GM18520 (cell line): Measurements from ENCODE around the gene NFATC2.
A peak's percentile ranks its signal among the peaks of the same experiment; 100 is the strongest.

Experiments used
- ATAC-seq: cut with Tn5 transposase; IDR thresholded peaks from one replicate; pipeline ENCODE4 v1.9.1; 2021; ENCODE audit not compliant: unreplicated experiment

NFATC2 gene

DNA sequence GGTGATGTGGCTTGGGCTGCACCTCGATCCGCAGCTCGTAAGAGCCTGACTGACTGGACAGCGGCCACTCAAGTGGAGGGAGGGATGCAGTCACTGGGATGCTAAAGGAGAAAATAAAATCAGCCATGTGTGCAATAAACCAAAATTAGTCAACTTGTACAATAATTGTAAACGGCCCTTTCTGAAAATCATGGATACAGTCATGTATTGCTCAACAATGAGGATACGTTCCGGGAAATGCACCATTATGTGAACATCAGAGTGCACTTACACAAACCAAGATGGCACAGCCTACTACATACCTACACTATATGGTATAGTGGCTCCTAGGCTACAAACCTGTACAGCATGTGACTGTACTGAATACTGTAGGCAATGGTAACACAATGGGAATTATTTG is 25.7 kb downstream of the NFATC2 start:
- no peak for ATAC-seq

DNA sequence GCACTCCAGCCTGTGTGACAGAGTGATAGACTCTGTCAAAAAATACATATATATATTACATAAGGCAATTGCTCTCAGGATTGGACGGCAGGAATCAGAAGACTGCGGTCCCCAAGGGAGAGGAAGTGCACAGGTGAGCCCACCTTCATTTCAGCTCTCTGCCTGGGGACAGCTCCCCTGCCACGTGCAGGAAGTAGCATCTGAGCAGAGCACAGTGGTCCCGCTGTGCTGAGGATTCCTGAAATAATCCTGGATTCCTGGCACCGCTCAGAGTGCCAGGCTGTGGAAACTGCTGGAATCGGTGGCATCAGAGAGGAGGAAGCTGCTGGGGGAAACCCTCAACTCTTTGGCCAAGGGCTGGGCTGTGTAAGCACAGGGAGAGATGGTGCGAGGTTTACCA is 27.7 kb downstream of the NFATC2 start:
- ATAC-seq, result no peak

DNA sequence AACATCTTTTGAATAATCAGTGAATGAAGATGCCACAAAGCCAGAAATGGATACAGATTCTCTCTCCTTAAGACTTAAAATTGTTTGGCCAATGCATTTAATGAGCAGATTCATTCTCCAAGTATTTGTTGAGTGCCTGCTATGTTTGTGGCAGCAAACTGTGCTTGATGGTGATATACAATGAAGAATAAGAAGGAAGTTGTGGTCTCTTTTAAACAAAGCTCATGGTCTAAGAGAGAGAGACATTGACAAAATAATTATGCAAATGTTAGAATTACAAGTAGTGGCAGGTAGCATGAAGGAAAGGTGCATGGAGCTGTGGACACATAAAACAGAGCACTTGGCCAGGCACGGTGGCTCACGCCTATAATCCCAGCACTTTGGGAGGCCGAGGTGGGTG is 28.3 kb downstream of the NFATC2 start:
- ATAC-seq, result no peak

GRCh38 chr20:51513545-51513944 is 29.0 kb downstream of the NFATC2 start:
- ATAC-seq, result no peak

DNA sequence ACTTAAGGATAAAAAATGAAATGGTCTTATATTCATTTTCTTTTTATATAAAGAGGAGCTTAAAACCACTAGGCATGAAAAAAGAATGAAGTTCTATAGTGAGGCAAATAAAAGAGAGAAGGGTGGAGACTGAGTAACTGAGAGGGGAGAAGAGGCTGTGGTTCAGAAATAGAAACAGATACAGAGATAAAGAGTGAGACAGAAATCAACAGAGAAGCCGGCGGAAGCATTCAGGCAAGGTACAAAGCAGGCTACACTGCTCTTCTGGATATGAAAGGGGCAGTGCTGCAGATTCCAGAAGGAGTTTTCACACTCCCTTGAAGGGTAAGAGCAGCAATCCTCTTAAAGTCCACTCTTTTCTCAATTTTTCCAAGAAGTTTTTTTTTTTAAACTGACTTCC is 29.9 kb downstream of the NFATC2 start:
- ATAC-seq, result no peak

DNA sequence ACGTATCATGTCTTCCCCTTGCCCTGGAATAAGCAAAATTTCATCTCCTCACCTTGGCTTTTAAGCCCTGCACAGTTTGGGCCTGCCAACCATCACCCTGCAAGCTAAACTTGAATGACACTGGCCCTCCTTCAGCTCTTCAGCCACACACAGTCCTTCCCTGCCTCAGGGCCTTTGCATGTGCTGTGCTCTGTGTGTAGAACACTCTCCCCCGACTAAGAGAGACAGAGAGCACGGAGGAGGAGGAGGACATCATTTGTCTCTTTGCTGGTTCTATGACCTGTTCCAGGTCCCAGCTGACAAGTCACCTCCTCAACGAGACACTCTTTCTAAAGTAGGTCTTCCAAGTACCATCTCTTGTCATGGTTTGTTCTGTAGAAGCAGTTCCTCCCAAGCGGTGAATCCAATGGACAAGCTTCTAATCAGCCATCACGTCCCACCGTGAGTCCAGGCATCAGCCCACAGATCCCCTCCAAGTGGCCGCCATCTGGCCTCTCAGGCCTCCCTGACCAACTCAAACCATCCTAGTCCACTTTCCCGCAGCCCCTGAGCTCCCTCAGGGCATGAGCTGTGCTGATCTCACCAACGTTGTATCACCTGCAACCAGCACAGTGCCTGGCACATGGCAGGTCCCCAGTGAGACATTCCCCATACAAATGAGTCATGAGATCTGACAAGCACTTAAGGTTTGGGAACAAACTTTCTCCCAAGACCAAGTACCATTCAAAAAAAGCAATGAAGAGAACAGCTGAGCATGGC is 30.5 kb downstream of the NFATC2 start:
- ATAC-seq, result no peak

- ATAC-seq, result no peak
Observed at GRCh38 chr20:51510936-51511605, 31.4 kb downstream of the NFATC2 start.

GRCh38 chr20:51510169-51510568 is 32.4 kb downstream of the NFATC2 start:
- no peak for ATAC-seq

DNA sequence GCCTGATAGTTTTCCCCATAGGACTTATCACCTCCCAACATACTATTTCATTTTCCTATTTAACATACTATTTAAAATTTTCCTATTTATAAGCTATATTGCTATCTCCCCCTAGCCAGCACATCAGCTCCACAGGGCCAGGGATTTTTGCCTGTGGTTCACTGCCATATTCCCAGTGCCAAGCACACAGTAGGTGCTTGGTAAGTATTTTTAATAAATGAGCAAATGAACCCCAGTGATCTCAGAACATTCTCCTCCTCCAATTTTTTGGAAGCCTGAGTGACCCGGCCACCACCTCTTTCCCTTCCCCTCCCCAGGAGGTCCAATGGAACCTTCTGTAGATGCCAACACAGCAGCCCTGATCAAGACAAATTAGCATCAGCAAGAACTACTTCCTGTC is 33.3 kb downstream of the NFATC2 start:
- ATAC-seq, result no peak

DNA sequence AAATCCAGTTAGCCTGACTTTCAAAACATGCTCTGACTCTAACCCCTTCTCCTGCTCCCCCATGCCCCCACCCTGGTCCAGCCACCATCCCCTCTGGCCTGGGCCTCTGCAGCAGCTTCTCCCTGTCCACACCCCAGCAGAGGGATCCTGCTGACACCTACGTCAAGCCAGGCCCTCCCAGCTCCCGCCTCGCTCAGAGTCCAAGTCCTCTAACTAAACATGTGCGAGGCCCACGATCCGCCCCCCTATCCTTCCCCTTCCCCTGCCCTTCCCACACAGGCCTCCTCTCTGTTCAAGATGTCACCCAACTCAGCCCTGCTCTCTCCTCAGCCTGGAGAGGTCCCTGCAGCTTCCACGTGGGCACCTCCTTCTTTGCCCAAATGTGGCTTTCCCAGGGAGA is 33.7 kb downstream of the NFATC2 start:
- ATAC-seq, result no peak

DNA sequence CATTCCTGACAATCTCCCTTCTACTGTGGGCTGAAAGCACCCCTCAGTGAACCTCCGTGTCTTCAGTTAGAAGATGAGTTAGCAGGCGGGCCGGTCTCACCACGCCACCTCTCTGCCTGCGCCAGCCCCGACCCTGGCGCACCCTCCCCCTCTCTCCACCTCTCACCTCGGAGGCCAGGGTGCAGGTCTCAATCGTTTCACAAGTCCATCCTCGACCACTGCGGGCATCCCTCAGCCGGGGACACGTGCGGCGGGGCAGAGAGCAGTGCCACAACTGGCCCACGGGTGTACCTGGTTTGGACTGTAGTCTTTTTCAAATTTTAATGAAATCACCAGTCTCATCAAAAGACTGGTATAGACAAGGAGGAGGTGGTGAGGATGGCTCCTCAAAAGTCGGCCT is 34.4 kb downstream of the NFATC2 start:
- ATAC-seq, result no peak

DNA sequence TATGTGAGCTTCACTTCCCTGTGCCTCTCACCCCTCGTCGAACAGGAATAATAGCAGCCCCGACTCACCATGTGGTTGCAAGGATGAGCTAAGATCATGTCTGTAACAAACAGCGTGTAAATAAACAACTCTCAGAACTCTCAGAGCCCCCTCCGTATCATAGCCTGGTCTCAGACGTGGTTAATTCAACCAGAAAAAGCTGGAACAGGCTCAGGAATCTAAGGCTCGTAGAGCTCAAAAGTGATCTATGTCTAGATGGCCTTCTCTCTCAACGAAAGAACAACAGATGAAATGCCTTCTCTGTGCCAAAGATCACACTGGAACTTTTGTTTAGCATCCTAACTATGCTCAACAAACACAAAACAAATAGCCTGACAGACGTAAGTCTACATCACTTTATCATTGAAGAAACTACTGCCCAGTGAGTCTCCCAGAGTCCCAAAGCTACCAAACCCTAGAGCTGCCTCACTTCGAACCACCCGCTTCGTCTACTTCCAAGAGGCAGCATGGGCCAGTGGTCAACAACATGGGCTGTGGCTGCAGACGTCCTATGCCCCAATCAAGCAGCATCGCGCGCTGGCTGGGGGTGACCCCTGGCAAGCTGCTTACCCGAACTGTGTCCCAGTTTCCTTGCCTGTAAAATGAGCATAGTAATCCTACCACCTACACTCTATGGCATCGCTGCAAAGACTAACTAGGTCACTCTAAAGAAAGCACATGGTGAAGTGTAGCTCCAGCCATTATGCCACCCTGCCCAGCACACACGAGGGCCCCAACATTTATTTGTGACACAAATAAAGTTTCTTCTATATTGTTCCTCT is 35.1 kb downstream of the NFATC2 start:
- no peak for ATAC-seq

- ATAC-seq, result no peak
Observed at GRCh38 chr20:51506527-51507215, 35.8 kb downstream of the NFATC2 start.

- no peak for ATAC-seq
Observed at GRCh38 chr20:51505566-51505965, 37.0 kb downstream of the NFATC2 start.

- no peak for ATAC-seq
Observed at GRCh38 chr20:51503376-51503775, 39.1 kb downstream of the NFATC2 start.

GRCh38 chr20:51500936-51501335 is 41.6 kb downstream of the NFATC2 start:
- no peak for ATAC-seq

GRCh38 chr20:51500311-51500710 is 42.2 kb downstream of the NFATC2 start:
- ATAC-seq, result peak; percentile 68

DNA sequence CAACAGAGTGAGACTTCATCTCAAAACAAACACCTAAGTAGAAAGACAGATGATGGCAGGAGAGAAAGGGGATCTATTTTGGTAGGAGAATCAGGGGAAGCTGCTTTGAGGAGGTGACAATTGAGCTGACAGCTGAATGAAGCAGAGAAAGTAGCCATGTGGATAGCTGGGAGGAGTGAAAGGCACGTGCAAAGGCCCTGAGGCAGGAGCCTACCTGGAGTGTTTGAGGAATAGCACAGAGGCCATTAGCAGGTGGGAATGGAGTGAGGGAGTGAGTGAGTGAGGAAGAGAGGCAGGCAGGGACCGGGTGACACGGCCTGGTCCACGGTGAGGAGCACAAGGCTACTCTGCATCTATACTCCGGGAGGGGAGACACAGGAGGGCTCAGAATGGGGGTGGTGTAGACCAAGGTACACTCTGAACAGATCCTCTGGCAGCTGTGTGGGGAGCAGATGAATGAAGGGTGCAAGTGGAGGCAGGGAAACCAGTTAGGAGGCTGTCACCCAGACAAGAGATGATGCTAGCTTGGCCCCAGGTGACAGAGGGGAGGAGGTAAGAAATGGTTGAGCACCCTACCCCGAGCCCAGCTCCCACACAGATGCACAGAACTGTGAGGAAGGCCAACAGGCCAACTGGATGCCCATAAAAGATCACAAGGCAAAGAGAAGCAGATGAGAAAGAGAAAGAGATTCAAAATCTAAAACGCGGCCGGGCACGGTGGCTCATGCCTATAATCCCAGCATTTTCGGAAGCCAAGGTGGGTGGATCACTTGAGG is 43.6 kb downstream of the NFATC2 start:
- ATAC-seq, result no peak

DNA sequence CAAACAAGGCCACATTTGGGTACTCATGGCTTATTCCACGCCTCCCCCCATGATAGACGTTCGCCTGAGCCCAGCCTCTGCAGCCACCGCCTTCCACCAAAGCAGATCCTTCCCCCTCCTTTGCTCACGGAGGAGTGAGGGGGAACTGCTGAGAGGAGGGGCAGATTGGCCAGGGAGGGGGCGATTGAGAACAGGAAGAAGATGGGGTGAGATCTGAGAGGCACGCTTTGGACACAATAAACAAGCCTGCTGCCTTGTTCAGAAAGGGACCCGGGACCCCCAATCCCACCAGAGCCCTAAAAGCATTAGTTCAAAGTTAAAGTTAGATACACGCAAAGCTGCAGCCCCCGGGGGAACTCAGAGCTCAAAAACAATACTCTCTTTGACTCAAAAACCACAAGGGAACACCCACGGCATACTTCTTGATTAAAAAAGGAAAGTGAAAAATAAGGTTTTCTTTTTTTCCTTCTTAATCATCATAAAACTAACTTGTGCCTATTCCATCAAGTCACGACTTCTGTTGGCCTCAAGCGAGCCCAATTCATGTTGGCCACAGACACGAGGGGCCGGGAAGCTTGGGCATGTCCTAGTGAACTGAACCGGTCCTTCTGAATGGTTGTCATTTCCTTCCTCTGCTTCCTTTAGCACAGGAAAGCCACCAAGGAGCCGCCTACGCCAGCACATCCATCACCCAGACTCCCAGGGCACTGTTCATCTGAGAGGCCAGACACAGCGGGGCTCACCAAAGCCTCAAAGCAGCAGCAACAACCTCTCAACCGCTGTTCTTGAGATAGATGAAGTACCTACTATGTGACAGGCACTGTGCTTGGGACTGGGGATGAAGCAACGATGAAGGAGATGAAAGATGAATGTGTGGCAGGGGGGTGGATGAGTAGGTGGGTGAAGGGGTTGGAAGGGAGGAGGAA is 44.7 kb downstream of the NFATC2 start:
- no peak for ATAC-seq
